Omental fat pad (tissue), 4 donors: ENCODE results near the gene FAM3D. TPM values are rescaled to one million over a fixed set of nuclear protein-coding genes. Genes with fewer than 3 reads are reported as not detected.

ENCODE experiments used
- ATAC-seq: fragments of 150-250 bp; one replicate; pipeline ENCODE4 v1.9.1; 2016; ENCODE audit warnings: mild to moderate bottlenecking, moderate library complexity; ENCODE audit not compliant: low FRiP score
- DNase-seq: peaks from one replicate; pipeline ENCODE4 v3.0.0-alpha.2; 2019; ENCODE audit warnings: low spot score
- CTCF ChIP-seq, 3 donors: fragments of 450-650 bp; IDR thresholded peaks; one replicate each; pipeline ENCODE4 v1.5.1; 2016 to 2017; ENCODE audit warnings: antibody characterized with exemption in 3 of 3, mild to moderate bottlenecking in 3 of 3, moderate library complexity in 2 of 3
- total RNA-seq, 4 donors: library from RNA; depleted of rRNA; stranded (reverse); fragments of >200 nt; gene quantifications; one replicate each; pipeline ENCODE4 v1.1.0, GENCODE V29; 2016

Gene FAM3D
- total RNA-seq, 4 donors from 2014 or later, result 2.2 TPM; not detected in 3

- DNase-seq (no peak), ATAC-seq (no peak)
- TF ChIP-seq CTCF (IDR thresholded peaks at IDR 0.05), result no peak
Observed at GRCh38 chr3:58597770-58598310, 68.7 kb downstream of the FAM3D start.

- DNase-seq, result no peak
- TF ChIP-seq CTCF (IDR thresholded peaks at IDR 0.05), result no peak
- no peak for ATAC-seq
Observed at GRCh38 chr3:58596834-58597518, 69.6 kb downstream of the FAM3D start.

- DNase-seq, result no peak
- no peak for ATAC-seq
- TF ChIP-seq CTCF (IDR thresholded peaks at IDR 0.05), result no peak
Observed at GRCh38 chr3:58594117-58594516, 72.5 kb downstream of the FAM3D start.

- no peak for TF ChIP-seq CTCF (IDR thresholded peaks at IDR 0.05)
- ATAC-seq (no peak), DNase-seq (no peak)
Observed at GRCh38 chr3:58591517-58592510, 74.8 kb downstream of the FAM3D start.

- ATAC-seq, result no peak
- TF ChIP-seq CTCF (IDR thresholded peaks at IDR 0.05), result no peak
- DNase-seq, result no peak
Observed at GRCh38 chr3:58588030-58588614, 78.5 kb downstream of the FAM3D start.

GRCh38 chr3:58586776-58587192, 79.8 kb downstream of the FAM3D start:
- TF ChIP-seq CTCF (IDR thresholded peaks at IDR 0.05), result no peak
- no peak for DNase-seq
- ATAC-seq, result no peak
